HEK293 (cell line): ENCODE data around the gene SAMD8.

Experiments used
- CTCF ChIA-PET: fragments of 350-600 bp; formaldehyde crosslinking; extraction: SDS; loops from one replicate; lab custom pipeline; 2021; ENCODE audit warnings: antibody characterized with exemption; lab: Yijun Ruan, JAX
- POLR2A ChIA-PET: fragments of 300-600 bp; formaldehyde crosslinking; extraction: SDS; loops from one replicate; lab custom pipeline; 2020; ENCODE audit warnings: antibody characterized with exemption, inconsistent platforms; lab: Yijun Ruan, JAX
- H3K27ac ChIP-seq: fragments of 200-500 bp; sonication (Bioruptor generic); 2 replicates; pipeline ENCODE4 v1.5.1; 2014; ENCODE audit warnings: low read depth, low read length, control low read depth, inconsistent platforms; ENCODE audit errors: extremely low read depth
- H3K36me3 ChIP-seq, 2 experiments: fragments of 200-500 bp in 1 of 2; sonication (Bioruptor generic) in 1 of 2; 1 replicate in 1 of 2; 2 replicates in 1 of 2; pipeline ENCODE4 v1.5.1; 2014 to 2017; ENCODE audit warnings: inconsistent platforms in 2 of 2, low read length in 2 of 2; ENCODE audit not compliant: control insufficient read depth in 2 of 2, insufficient read depth in 1 of 2
- H3K4me1 ChIP-seq: fragments of 200-500 bp; sonication (Bioruptor generic); 2 replicates; pipeline ENCODE4 v1.5.1; 2014; ENCODE audit warnings: mild to moderate bottlenecking, low read length, inconsistent platforms; ENCODE audit not compliant: control insufficient read depth, insufficient read depth
- H3K4me3 ChIP-seq: 2 replicates; pipeline ENCODE4 v1.5.1; 2011; ENCODE audit warnings: low read depth, mild to moderate bottlenecking, control low read depth, low read length, moderate library complexity
- H3K9me3 ChIP-seq: fragments of 200-500 bp; sonication (Bioruptor generic); 2 replicates; pipeline ENCODE4 v1.5.1; 2014; ENCODE audit warnings: low read depth, low read length, inconsistent platforms; ENCODE audit not compliant: control insufficient read depth, insufficient read depth
- KLF16 ChIP-seq: fragments of 450-650 bp; formaldehyde crosslinking; IDR thresholded peaks from 2 replicates; pipeline ENCODE4 v1.5.1; 2017; ENCODE audit warnings: missing biosample characterization, missing genetic modification characterization
- SP7 ChIP-seq: fragments of 450-650 bp; formaldehyde crosslinking; IDR thresholded peaks from 2 replicates; pipeline ENCODE4 v1.5.1; 2016; ENCODE audit warnings: missing biosample characterization, missing genetic modification characterization
- TRIM28 ChIP-seq: IDR thresholded peaks from 2 replicates; pipeline ENCODE4 v1.6.1; 2011; ENCODE audit warnings: low read length, control low read depth, borderline replicate concordance
- ZBTB20 ChIP-seq: fragments of 450-650 bp; formaldehyde crosslinking; IDR thresholded peaks from 2 replicates; pipeline ENCODE4 v1.5.1; 2016; ENCODE audit warnings: missing biosample characterization, missing genetic modification characterization
- ZEB2 ChIP-seq: fragments of 450-650 bp; formaldehyde crosslinking; IDR thresholded peaks from 2 replicates; pipeline ENCODE4 v1.5.1; 2016; ENCODE audit warnings: missing biosample characterization, missing genetic modification characterization
- ZFP3 ChIP-seq: fragments of 450-650 bp; formaldehyde crosslinking; IDR thresholded peaks from 2 replicates; pipeline ENCODE4 v1.5.1; 2016; ENCODE audit warnings: low read depth, missing biosample characterization, missing genetic modification characterization
- ZFP37 ChIP-seq: fragments of 450-650 bp; formaldehyde crosslinking; IDR thresholded peaks from 2 replicates; pipeline ENCODE4 v1.5.1; 2016; ENCODE audit warnings: missing biosample characterization, missing genetic modification characterization
- ZFP41 ChIP-seq: fragments of 450-650 bp; formaldehyde crosslinking; IDR thresholded peaks from 2 replicates; pipeline ENCODE4 v1.5.1; 2016; ENCODE audit warnings: missing biosample characterization, missing genetic modification characterization, borderline replicate concordance
- ZNF10 ChIP-seq: fragments of 450-650 bp; formaldehyde crosslinking; IDR thresholded peaks from 2 replicates; pipeline ENCODE4 v1.5.1; 2017; ENCODE audit warnings: missing biosample characterization, missing genetic modification characterization
- ZNF112 ChIP-seq: fragments of 450-650 bp; formaldehyde crosslinking; IDR thresholded peaks from 2 replicates; pipeline ENCODE4 v1.5.0; 2017; ENCODE audit warnings: missing biosample characterization, missing genetic modification characterization
- ZNF2 ChIP-seq: fragments of 450-650 bp; formaldehyde crosslinking; IDR thresholded peaks from 2 replicates; pipeline ENCODE4 v1.5.1; 2016; ENCODE audit warnings: missing biosample characterization, missing genetic modification characterization
- ZNF211 ChIP-seq: fragments of 450-650 bp; formaldehyde crosslinking; IDR thresholded peaks from 2 replicates; pipeline ENCODE4 v1.5.1; 2016; ENCODE audit warnings: low read depth, missing biosample characterization, missing genetic modification characterization
- ZNF335 ChIP-seq: fragments of 450-650 bp; formaldehyde crosslinking; conservative IDR thresholded peaks from 2 replicates; pipeline ENCODE4 v1.5.1; 2016; ENCODE audit warnings: missing biosample characterization, missing genetic modification characterization
- ZNF398 ChIP-seq: fragments of 450-650 bp; formaldehyde crosslinking; IDR thresholded peaks from 2 replicates; pipeline ENCODE4 v1.5.1; 2017; ENCODE audit warnings: missing biosample characterization, missing genetic modification characterization
- ZNF585B ChIP-seq: fragments of 450-650 bp; formaldehyde crosslinking; IDR thresholded peaks from 2 replicates; pipeline ENCODE4 v1.5.1; 2016; ENCODE audit warnings: missing biosample characterization, missing genetic modification characterization
- ZNF654 ChIP-seq: fragments of 450-650 bp; formaldehyde crosslinking; IDR thresholded peaks from 2 replicates; pipeline ENCODE4 v1.5.1; 2016; ENCODE audit warnings: low read depth, missing biosample characterization, missing genetic modification characterization
- ZNF747 ChIP-seq: fragments of 450-650 bp; formaldehyde crosslinking; IDR thresholded peaks from 2 replicates; pipeline ENCODE4 v1.5.1; 2016; ENCODE audit warnings: missing biosample characterization, missing genetic modification characterization
- ZNF843 ChIP-seq: fragments of 450-650 bp; formaldehyde crosslinking; IDR thresholded peaks from 2 replicates; pipeline ENCODE4 v1.5.1; 2016; ENCODE audit warnings: missing biosample characterization, missing genetic modification characterization
- ZSCAN16 ChIP-seq: fragments of 450-650 bp; formaldehyde crosslinking; IDR thresholded peaks from 2 replicates; pipeline ENCODE4 v1.5.1; 2016; ENCODE audit warnings: missing biosample characterization, missing genetic modification characterization
- TF ChIP-seq, protein P1 (sequence below): fragments of 450-650 bp; formaldehyde crosslinking; IDR thresholded peaks from 2 replicates; pipeline ENCODE4 v1.5.1; 2016; ENCODE audit warnings: missing biosample characterization, missing genetic modification characterization
- TF ChIP-seq, protein P2 (sequence below): fragments of 450-650 bp; IDR thresholded peaks from 2 replicates; pipeline ENCODE4 v1.5.1; 2018; ENCODE audit warnings: missing biosample characterization, missing genetic modification characterization
- TF ChIP-seq, protein P3 (sequence below): fragments of 450-650 bp; formaldehyde crosslinking; IDR thresholded peaks from 2 replicates; pipeline ENCODE4 v1.5.1; 2016; ENCODE audit warnings: missing biosample characterization, missing genetic modification characterization

Gene SAMD8

GRCh38 chr10:75228834-75229233, 117.4 kb downstream of the SAMD8 start (continued):
- no peak for TF ChIP-seq ZNF112
- no peak for TF ChIP-seq ZFP3 (tag by site-specific recombination)
- no peak for TF ChIP-seq KLF16 (tag by site-specific recombination)
- TF ChIP-seq ZSCAN16, result no peak
- TF ChIP-seq ZNF843 (tag by site-specific recombination), result no peak
- TF ChIP-seq, protein P1, sequence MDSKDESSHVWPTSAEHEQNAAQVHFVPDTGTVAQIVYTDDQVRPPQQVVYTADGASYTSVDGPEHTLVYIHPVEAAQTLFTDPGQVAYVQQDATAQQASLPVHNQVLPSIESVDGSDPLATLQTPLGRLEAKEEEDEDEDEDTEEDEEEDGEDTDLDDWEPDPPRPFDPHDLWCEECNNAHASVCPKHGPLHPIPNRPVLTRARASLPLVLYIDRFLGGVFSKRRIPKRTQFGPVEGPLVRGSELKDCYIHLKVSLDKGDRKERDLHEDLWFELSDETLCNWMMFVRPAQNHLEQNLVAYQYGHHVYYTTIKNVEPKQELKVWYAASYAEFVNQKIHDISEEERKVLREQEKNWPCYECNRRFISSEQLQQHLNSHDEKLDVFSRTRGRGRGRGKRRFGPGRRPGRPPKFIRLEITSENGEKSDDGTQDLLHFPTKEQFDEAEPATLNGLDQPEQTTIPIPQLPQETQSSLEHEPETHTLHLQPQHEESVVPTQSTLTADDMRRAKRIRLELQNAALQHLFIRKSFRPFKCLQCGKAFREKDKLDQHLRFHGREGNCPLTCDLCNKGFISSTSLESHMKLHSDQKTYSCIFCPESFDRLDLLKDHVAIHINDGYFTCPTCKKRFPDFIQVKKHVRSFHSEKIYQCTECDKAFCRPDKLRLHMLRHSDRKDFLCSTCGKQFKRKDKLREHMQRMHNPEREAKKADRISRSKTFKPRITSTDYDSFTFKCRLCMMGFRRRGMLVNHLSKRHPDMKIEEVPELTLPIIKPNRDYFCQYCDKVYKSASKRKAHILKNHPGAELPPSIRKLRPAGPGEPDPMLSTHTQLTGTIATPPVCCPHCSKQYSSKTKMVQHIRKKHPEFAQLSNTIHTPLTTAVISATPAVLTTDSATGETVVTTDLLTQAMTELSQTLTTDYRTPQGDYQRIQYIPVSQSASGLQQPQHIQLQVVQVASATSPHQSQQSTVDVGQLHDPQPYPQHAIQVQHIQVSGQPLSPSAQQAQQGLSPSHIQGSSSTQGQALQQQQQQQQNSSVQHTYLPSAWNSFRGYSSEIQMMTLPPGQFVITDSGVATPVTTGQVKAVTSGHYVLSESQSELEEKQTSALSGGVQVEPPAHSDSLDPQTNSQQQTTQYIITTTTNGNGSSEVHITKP (tag by site-specific recombination), result peak; percentile 58; the same call in 1 of the 2 replicates
- no peak for TF ChIP-seq ZFP41 (tag by site-specific recombination)
- no peak for TF ChIP-seq ZNF335 (tag by site-specific recombination)
- TF ChIP-seq, protein P2, sequence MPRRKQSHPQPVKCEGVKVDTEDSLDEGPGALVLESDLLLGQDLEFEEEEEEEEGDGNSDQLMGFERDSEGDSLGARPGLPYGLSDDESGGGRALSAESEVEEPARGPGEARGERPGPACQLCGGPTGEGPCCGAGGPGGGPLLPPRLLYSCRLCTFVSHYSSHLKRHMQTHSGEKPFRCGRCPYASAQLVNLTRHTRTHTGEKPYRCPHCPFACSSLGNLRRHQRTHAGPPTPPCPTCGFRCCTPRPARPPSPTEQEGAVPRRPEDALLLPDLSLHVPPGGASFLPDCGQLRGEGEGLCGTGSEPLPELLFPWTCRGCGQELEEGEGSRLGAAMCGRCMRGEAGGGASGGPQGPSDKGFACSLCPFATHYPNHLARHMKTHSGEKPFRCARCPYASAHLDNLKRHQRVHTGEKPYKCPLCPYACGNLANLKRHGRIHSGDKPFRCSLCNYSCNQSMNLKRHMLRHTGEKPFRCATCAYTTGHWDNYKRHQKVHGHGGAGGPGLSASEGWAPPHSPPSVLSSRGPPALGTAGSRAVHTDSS (tag by site-specific recombination), result no peak

DNA sequence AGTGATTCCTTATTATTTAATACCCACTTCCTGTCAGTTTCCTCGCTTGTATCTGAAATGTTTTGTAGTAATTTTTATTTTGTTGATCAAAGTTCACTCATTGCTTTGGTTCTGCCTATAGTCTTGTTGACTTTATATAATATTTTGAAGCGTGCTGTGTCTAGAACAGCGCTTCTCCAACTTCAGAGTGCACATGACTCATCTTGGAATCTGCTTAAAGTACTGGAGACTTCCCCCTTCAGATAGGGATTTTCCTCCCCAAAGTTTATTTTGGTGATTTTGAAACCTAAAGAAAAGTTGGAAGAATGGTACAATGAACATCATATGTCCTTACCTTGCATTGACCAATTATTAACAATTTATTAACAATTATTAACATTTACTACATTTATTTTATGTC, 118.5 kb downstream of the SAMD8 start:
- POLR2A ChIA-PET, result interaction anchor here (0.6 to 1.5 kb wide), 5 partner anchors 14 to 1026 kb away, joined by 3 to 6 read pairs (median 4); partner anchors contain the start of gene VDAC2
- no peak overlapping the region for H3K27ac ChIP-seq
- H3K4me3 ChIP-seq, result no peak overlapping the region
- H3K36me3 ChIP-seq, result peaks cover 16 to 81% of the 10 kb centered on the region in 2 experiments
- peaks cover 9% of the 10 kb centered on the region for H3K4me1 ChIP-seq
- no peaks in the 10 kb centered on the region for H3K9me3 ChIP-seq
- TF ChIP-seq ZNF211 (tag by site-specific recombination) (no peak), ZNF747 (tag by site-specific recombination) (no peak), ZNF10 (tag by site-specific recombination) (no peak), ZNF585B (tag by site-specific recombination) (no peak), TRIM28 (no peak), ZBTB20 (tag by site-specific recombination) (no peak)
- CTCF ChIA-PET, result interaction anchor here (0.6 to 3.4 kb wide), 12 partner anchors 10 to 116 kb away, joined by 3 to 28 read pairs (median 4); no protein-coding TSS in a partner anchor

GRCh38 chr10:75230600-75231038, 119.2 kb downstream of the SAMD8 start:
- CTCF ChIA-PET, result interaction anchor here (0.6 to 3.4 kb wide), 21 partner anchors 8 to 1769 kb away, joined by 3 to 28 read pairs (median 4); no protein-coding TSS in a partner anchor
- no peak overlapping the region for H3K27ac ChIP-seq
- H3K9me3 ChIP-seq, result no peaks in the 10 kb centered on the region
- TF ChIP-seq, protein P3, sequence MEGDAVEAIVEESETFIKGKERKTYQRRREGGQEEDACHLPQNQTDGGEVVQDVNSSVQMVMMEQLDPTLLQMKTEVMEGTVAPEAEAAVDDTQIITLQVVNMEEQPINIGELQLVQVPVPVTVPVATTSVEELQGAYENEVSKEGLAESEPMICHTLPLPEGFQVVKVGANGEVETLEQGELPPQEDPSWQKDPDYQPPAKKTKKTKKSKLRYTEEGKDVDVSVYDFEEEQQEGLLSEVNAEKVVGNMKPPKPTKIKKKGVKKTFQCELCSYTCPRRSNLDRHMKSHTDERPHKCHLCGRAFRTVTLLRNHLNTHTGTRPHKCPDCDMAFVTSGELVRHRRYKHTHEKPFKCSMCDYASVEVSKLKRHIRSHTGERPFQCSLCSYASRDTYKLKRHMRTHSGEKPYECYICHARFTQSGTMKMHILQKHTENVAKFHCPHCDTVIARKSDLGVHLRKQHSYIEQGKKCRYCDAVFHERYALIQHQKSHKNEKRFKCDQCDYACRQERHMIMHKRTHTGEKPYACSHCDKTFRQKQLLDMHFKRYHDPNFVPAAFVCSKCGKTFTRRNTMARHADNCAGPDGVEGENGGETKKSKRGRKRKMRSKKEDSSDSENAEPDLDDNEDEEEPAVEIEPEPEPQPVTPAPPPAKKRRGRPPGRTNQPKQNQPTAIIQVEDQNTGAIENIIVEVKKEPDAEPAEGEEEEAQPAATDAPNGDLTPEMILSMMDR, result peak; percentile 76
- TF ChIP-seq ZNF2 (tag by site-specific recombination), result peak; percentile 94
- TF ChIP-seq ZNF654, result peak; percentile 43
- TF ChIP-seq ZEB2, result 0 out of 2 replicates have a peak, but pooled peaks have one; percentile 31
- peak; percentile 29; the same call in 1 of the 2 replicates for TF ChIP-seq SP7 (tag by site-specific recombination)
- TF ChIP-seq ZNF398 (tag by site-specific recombination), result no peak
- TF ChIP-seq ZFP37, result no peak
- H3K4me1 ChIP-seq, result peaks cover 5% of the 10 kb centered on the region; the same call in 1 of the 2 replicates
- POLR2A ChIA-PET, result interaction anchor here (0.6 to 1.5 kb wide), 5 partner anchors 14 to 1027 kb away, joined by 3 to 6 read pairs (median 4); partner anchors contain the start of gene VDAC2
- no peak overlapping the region for H3K4me3 ChIP-seq
- H3K36me3 ChIP-seq, result peaks cover 15 to 75% of the 10 kb centered on the region in 2 experiments
